H1 (cell line): ENCODE measurements around the gene GPR34. TPM values are rescaled to one million over a fixed set of nuclear protein-coding genes. Genes with fewer than 3 reads are reported as not detected.

Experiments used
- CTCF ChIA-PET: fragments of 300-600 bp; sonication (Branson Sonifier 250); formaldehyde crosslinking; loops from one replicate; lab custom pipeline; 2021; ENCODE audit not compliant: partially characterized antibody; lab: Charles Lee
- POLR2A ChIA-PET: fragments of 300-600 bp; sonication (Branson Sonifier 250); formaldehyde crosslinking; loops from one replicate; lab custom pipeline; 2021; ENCODE audit warnings: inconsistent platforms; ENCODE audit not compliant: partially characterized antibody; lab: Charles Lee
- DNase-seq, 2 experiments: peaks; one replicate each; pipeline versions ENCODE4 v3.0.0 to v3.0.0-alpha.2; 2010 to 2022; ENCODE audit warnings: low spot score in 2 of 2, low read depth in 1 of 2, mixed read lengths in 1 of 2
- FAIRE-seq: peaks from 2 replicates; lab custom pipeline; 2011; peaks lifted over from hg19 to GRCh38; lab: Jason Lieb, UNC
- H2AFZ ChIP-seq: 2 replicates; pipeline ENCODE4 v1.8.1; 2012; ENCODE audit warnings: low read length, inconsistent platforms
- H2AK5ac ChIP-seq: 2 replicates; pipeline ENCODE4 v1.6.1; 2013; ENCODE audit warnings: low read depth, low read length
- H2BK120ac ChIP-seq: replicated peaks from 2 replicates; pipeline ENCODE3; 2013; ENCODE audit warnings: low read depth, low read length, inconsistent platforms
- H2BK12ac ChIP-seq: 2 replicates; pipeline ENCODE4 v1.6.1; 2013; ENCODE audit warnings: low read depth, low read length
- H2BK15ac ChIP-seq: 2 replicates; pipeline ENCODE4 v1.6.1; 2013; ENCODE audit warnings: low read length
- H2BK20ac ChIP-seq: 2 replicates; pipeline ENCODE4 v1.6.1; 2013; ENCODE audit warnings: low read length
- H2BK5ac ChIP-seq: 2 replicates; pipeline ENCODE4 v1.6.1; 2013; ENCODE audit warnings: low read depth, low read length
- H3K14ac ChIP-seq: 2 replicates; pipeline ENCODE4 v1.6.1; 2013; ENCODE audit warnings: inconsistent platforms; ENCODE audit not compliant: insufficient read length
- H3K18ac ChIP-seq: 2 replicates; pipeline ENCODE4 v1.6.1; 2013; ENCODE audit warnings: low read length; ENCODE audit errors: extremely low read depth
- H3K23ac ChIP-seq: 2 replicates; pipeline ENCODE4 v1.6.1; 2013; ENCODE audit warnings: inconsistent platforms; ENCODE audit not compliant: insufficient read length
- H3K23me2 ChIP-seq: 2 replicates; pipeline ENCODE4 v1.6.1; 2013; ENCODE audit warnings: low read depth, low read length
- H3K27ac ChIP-seq: 2 replicates; pipeline ENCODE4 v1.6.1; 2011; ENCODE audit warnings: low read depth, low read length, inconsistent platforms
- H3K27me3 ChIP-seq, 4 experiments: replicated peaks in 1 of 4; 1 replicate in 1 of 4; 2 replicates in 3 of 4; pipeline versions ENCODE4 v1.6.1 to v1.8.1; 2011 to 2013; ENCODE audit warnings: low read length in 3 of 4, mild to moderate bottlenecking in 3 of 4, inconsistent platforms in 2 of 4, mixed read lengths in 2 of 4, moderate library complexity in 1 of 4; ENCODE audit not compliant: control insufficient read depth in 3 of 4, insufficient read depth in 3 of 4; ENCODE audit errors: extremely low read depth in 1 of 4
- H3K36me3 ChIP-seq, 4 experiments: 2 replicates each; pipeline versions ENCODE4 v1.6.1 to v1.8.1; 2011 to 2013; ENCODE audit warnings: mild to moderate bottlenecking in 4 of 4, low read length in 3 of 4, moderate library complexity in 2 of 4, control low read depth in 1 of 4, inconsistent platforms in 1 of 4; ENCODE audit not compliant: insufficient read depth in 4 of 4, control insufficient read depth in 2 of 4
- H3K4ac ChIP-seq: replicated peaks from 2 replicates; pipeline ENCODE3; 2013; ENCODE audit warnings: low read length, low read depth, mixed read lengths, inconsistent platforms; ENCODE audit not compliant: insufficient read length
- H3K4me1 ChIP-seq, 4 experiments: replicated peaks in 1 of 4; 1 replicate in 1 of 4; 2 replicates in 3 of 4; pipeline versions ENCODE4 v1.6.1 to v1.8.1; 2011 to 2013; ENCODE audit warnings: low read length in 3 of 4, inconsistent platforms in 2 of 4, mixed read lengths in 1 of 4; ENCODE audit not compliant: insufficient read depth in 4 of 4, control insufficient read depth in 3 of 4
- H3K4me2 ChIP-seq, 2 experiments: 2 replicates each; pipeline versions ENCODE4 v1.6.1 to v1.8.1; 2011 to 2013; ENCODE audit warnings: low read depth in 2 of 2, low read length in 2 of 2, control low read depth in 1 of 2, inconsistent platforms in 1 of 2, mild to moderate bottlenecking in 1 of 2; ENCODE audit not compliant: insufficient read depth in 1 of 2
- H3K4me3 ChIP-seq, 4 experiments: fragments of 200-600, 300-600 bp in 1 of 4; sonication (generic), shearing (Covaris generic), sonication (Bioruptor Twin) in 1 of 4; 2 replicates each; pipeline versions ENCODE4 v1.5.1 to v1.8.1; 2011 to 2016; ENCODE audit warnings: low read length in 4 of 4, low read depth in 3 of 4, control low read depth in 2 of 4, inconsistent platforms in 2 of 4, mild to moderate bottlenecking in 2 of 4, mixed read lengths in 1 of 4, moderate library complexity in 1 of 4; ENCODE audit not compliant: insufficient read depth in 2 of 4; ENCODE audit errors: extremely low read depth in 1 of 4
- H3K56ac ChIP-seq: replicated peaks from 2 replicates; pipeline ENCODE3; 2013; ENCODE audit warnings: low read depth, mild to moderate bottlenecking, mixed read lengths, low read length, inconsistent platforms; ENCODE audit not compliant: insufficient read length
- H3K79me1 ChIP-seq: 2 replicates; pipeline ENCODE4 v1.6.1; 2013; ENCODE audit warnings: low read depth, low read length, control low read depth
- H3K79me2 ChIP-seq, 2 experiments: 2 replicates each; pipeline versions ENCODE4 v1.6.1 to v1.8.1; 2012 to 2013; ENCODE audit warnings: low read length in 2 of 2, mild to moderate bottlenecking in 2 of 2, inconsistent platforms in 1 of 2; ENCODE audit not compliant: insufficient read depth in 2 of 2, control insufficient read depth in 1 of 2
- H3K9ac ChIP-seq, 4 experiments: replicated peaks in 1 of 4; 1 replicate in 1 of 4; 2 replicates in 3 of 4; pipeline versions ENCODE4 v1.6.1 to v1.8.1; 2011 to 2013; ENCODE audit warnings: low read depth in 3 of 4, low read length in 3 of 4, control low read depth in 2 of 4, mild to moderate bottlenecking in 2 of 4, moderate library complexity in 2 of 4, inconsistent platforms in 1 of 4; ENCODE audit errors: extremely low read depth in 1 of 4
- H3K9me3 ChIP-seq, 2 experiments: 2 replicates each; pipeline versions ENCODE4 v1.6.1 to v1.8.1; 2012 to 2013; ENCODE audit warnings: mild to moderate bottlenecking in 2 of 2, moderate library complexity in 2 of 2, control low read depth in 1 of 2, inconsistent platforms in 1 of 2, low read depth in 1 of 2, low read length in 1 of 2, mixed read lengths in 1 of 2; ENCODE audit not compliant: insufficient read depth in 2 of 2
- H4K20me1 ChIP-seq, 2 experiments: replicated peaks in 1 of 2; 2 replicates each; pipeline versions ENCODE3 to v1.8.1; 2011 to 2013; ENCODE audit warnings: inconsistent platforms in 2 of 2, low read length in 2 of 2, mild to moderate bottlenecking in 1 of 2; ENCODE audit not compliant: insufficient read depth in 2 of 2, control insufficient read depth in 1 of 2
- H4K5ac ChIP-seq: 2 replicates; pipeline ENCODE4 v1.6.1; 2013; ENCODE audit warnings: low read length, low read depth, mixed read lengths, inconsistent platforms; ENCODE audit not compliant: insufficient read length
- H4K8ac ChIP-seq: 2 replicates; pipeline ENCODE4 v1.8.0; 2013; ENCODE audit warnings: mild to moderate bottlenecking, moderate library complexity, low read length, inconsistent platforms; ENCODE audit not compliant: insufficient read depth; ENCODE audit errors: extremely low read depth
- H4K91ac ChIP-seq: replicated peaks from 2 replicates; pipeline ENCODE3; 2013; ENCODE audit warnings: low read length, mixed read lengths, inconsistent platforms; ENCODE audit not compliant: insufficient read length
- BRCA1 ChIP-seq: IDR thresholded peaks from 2 replicates; pipeline ENCODE4 v1.6.1; 2012; ENCODE audit warnings: low read depth, low read length, improper control_type of control experiment
- CBX5 ChIP-seq: fragments of 300-800, 300-1000 bp; sonication (generic); IDR thresholded peaks from 2 replicates; pipeline ENCODE4 v1.7.1; 2016; ENCODE audit warnings: antibody characterized with exemption, low read length, low read depth
- CEBPB ChIP-seq: IDR thresholded peaks from 2 replicates; pipeline ENCODE4 v1.6.1; 2012; ENCODE audit warnings: low read depth, low read length
- CHD1 ChIP-seq: IDR thresholded peaks from 2 replicates; pipeline ENCODE4 v1.6.1; 2012; ENCODE audit warnings: low read depth, low read length, improper control_type of control experiment
- CHD2 ChIP-seq: IDR thresholded peaks from 2 replicates; pipeline ENCODE4 v1.6.1; 2012; ENCODE audit warnings: low read length, improper control_type of control experiment
- HDAC2 ChIP-seq, 2 experiments: fragments of 300-600 bp in 1 of 2; sonication (generic) in 1 of 2; IDR thresholded peaks; 2 replicates each; pipeline ENCODE4 v1.6.1; 2011 to 2012; ENCODE audit warnings: low read depth in 2 of 2, low read length in 2 of 2, mild to moderate bottlenecking in 2 of 2, moderate library complexity in 2 of 2, borderline replicate concordance in 1 of 2, inconsistent platforms in 1 of 2
- HDAC6 ChIP-seq: IDR thresholded peaks from one replicate; pipeline ENCODE4 v1.7.1; 2012; ENCODE audit warnings: low read depth, mild to moderate bottlenecking, inconsistent platforms, low read length, moderate library complexity
- KDM1A ChIP-seq: fragments of 200-600, 300-600 bp; sonication (generic); IDR thresholded peaks from 2 replicates; pipeline ENCODE4 v1.7.1; 2016; ENCODE audit warnings: mild to moderate bottlenecking, low read length, borderline replicate concordance
- KDM4A ChIP-seq: IDR thresholded peaks from one replicate; pipeline ENCODE4 v1.7.1; 2012; ENCODE audit warnings: low read depth, mild to moderate bottlenecking, moderate library complexity, low read length, inconsistent platforms; ENCODE audit not compliant: severe bottlenecking
- NRF1 ChIP-seq: IDR thresholded peaks from 2 replicates; pipeline ENCODE4 v1.6.1; 2011; ENCODE audit warnings: mild to moderate bottlenecking, low read depth, low read length, improper control_type of control experiment
- RFX5 ChIP-seq: IDR thresholded peaks from 2 replicates; pipeline ENCODE4 v1.6.1; 2011; ENCODE audit warnings: low read depth, low read length, improper control_type of control experiment, borderline replicate concordance
- SP4 ChIP-seq: IDR thresholded peaks from 2 replicates; pipeline ENCODE4 v1.6.1; 2012; ENCODE audit warnings: low read length, inconsistent platforms
- TAF7 ChIP-seq: optimal IDR thresholded peaks from 2 replicates; pipeline ENCODE3; 2011; ENCODE audit warnings: low read depth, mild to moderate bottlenecking, inconsistent platforms, low read length, moderate library complexity, borderline replicate concordance
- TBP ChIP-seq: IDR thresholded peaks from 2 replicates; pipeline ENCODE4 v1.6.1; 2011; ENCODE audit warnings: low read depth, low read length, improper control_type of control experiment
- TCF12 ChIP-seq: IDR thresholded peaks from 2 replicates; pipeline ENCODE4 v1.6.1; 2011; ENCODE audit warnings: low read depth, mild to moderate bottlenecking, low read length
- ZNF274 ChIP-seq: IDR thresholded peaks from 2 replicates; pipeline ENCODE4 v1.7.0; 2012; ENCODE audit warnings: low read length, borderline replicate concordance; ENCODE audit errors: extremely low read depth
- WGBS, 2 experiments: shearing (Covaris generic) in 1 of 2; methylation state at CpG; one replicate each; pipeline versions ENCODE4 v1.1.6 to v1.1.7; 2013 to 2015; ENCODE audit warnings: low lambda C conversion rate in 2 of 2, mixed read lengths in 2 of 2, inconsistent platforms in 1 of 2, low coverage in 1 of 2, missing lambda C conversion rate in 1 of 2; ENCODE audit not compliant: insufficient replicate concordance in 2 of 2, insufficient coverage in 1 of 2, insufficient read length in 1 of 2; ENCODE audit errors: extremely low coverage in 1 of 2, missing lambda C conversion rate in 1 of 2; 5-methylcytosine and 5-hydroxymethylcytosine counted together
- polyA plus RNA-seq, 7 experiments: library from polyadenylated mRNA; depleted of rRNA in 3 of 7; stranded (reverse) in 5 of 7; unstranded in 2 of 7; fragments of >200 nt in 5 of 7; fragments of 200-250 nt in 2 of 7; gene quantifications; 1 replicate in 5 of 7; 2 replicates in 1 of 7; 4 replicates in 1 of 7; pipeline versions ENCODE4 v1.2.1 to v1.2.3, GENCODE V29; 2011 to 2013; ENCODE audit warnings: missing spikeins in 2 of 7, mixed read lengths in 2 of 7
- total RNA-seq: library from RNA; stranded (reverse); fragmentation: NEBNext Ultra II Directional; extraction: Animal tissue kit (Norgen Biotek cat#: 25700); gene quantifications from 2 replicates; pipeline ENCODE4 v1.2.1, GENCODE V29; 2021

GPR34 gene
- total and polyA plus RNA-seq, 2 of the 8 experiments (the other 6 are each of a cell fraction or from before 2014, with no cell fraction given) = not detected

- Histone ChIP-seq H2BK12ac (no peak overlapping the region), H2BK5ac (no peak overlapping the region), H2BK120ac (no peak overlapping the region), H4K20me1 (no peaks in the 10 kb centered on the region), H3K4me1 (peaks cover 0 to 4% (median 0%) of the 10 kb centered on the region in 4 experiments; a peak in 3 of 7 replicates), H2BK15ac (no peak overlapping the region), H3K14ac (no peak overlapping the region), H4K5ac (no peak overlapping the region), H3K36me3 (no peaks in the 10 kb centered on the region), H2BK20ac (no peak overlapping the region), H3K9me3 (no peaks in the 10 kb centered on the region), H3K18ac (no peak overlapping the region), H3K23ac (no peak overlapping the region), H4K91ac (no peak overlapping the region), H3K4ac (no peak overlapping the region), H3K23me2 (no peaks in the 10 kb centered on the region), H3K27ac (no peak overlapping the region), H3K9ac (no peak overlapping the region), H3K79me1 (no peaks in the 10 kb centered on the region), H3K4me2 (no peak overlapping the region), H2AK5ac (no peak overlapping the region), H3K56ac (no peak overlapping the region), H3K79me2 (no peaks in the 10 kb centered on the region), H3K4me3 (no peak overlapping the region), H4K8ac (no peak overlapping the region), H2AFZ (no peak overlapping the region), H3K27me3 (no peaks in the 10 kb centered on the region)
- DNase-seq (no peak), FAIRE-seq (no peak)
- ChIA-PET POLR2A (no interaction called here), CTCF (interaction anchor here (0.8 kb wide), 1 partner anchor 21 kb away, joined by 3 read pairs; no protein-coding TSS in a partner anchor)
- 85% methylated on average over 7 of the region's 7 CpGs; no CpG with 5 or more reads in 1 of the 2 experiments for WGBS, 2 experiments
- no peak for TF ChIP-seq CHD1
- TF ChIP-seq CEBPB = no peak
- TF ChIP-seq CHD2 = no peak
- no peak for TF ChIP-seq NRF1
- no peak for TF ChIP-seq BRCA1
- TF ChIP-seq TAF7 = no peak
- TF ChIP-seq TCF12 = no peak
- no peak for TF ChIP-seq KDM4A
- no peak for TF ChIP-seq CBX5
- TF ChIP-seq SP4 = no peak
- no peak for TF ChIP-seq RFX5
- TF ChIP-seq KDM1A = no peak
- TF ChIP-seq HDAC6 = no peak
- no peak for TF ChIP-seq ZNF274
- TF ChIP-seq HDAC2 (IDR thresholded peaks at IDR 0.05; ENCODE audit: borderline replicate concordance in 1 of 2, low read depth in 2 of 2, low read length in 2 of 2) = no peak
- TF ChIP-seq TBP = no peak
Observed at GRCh38 chrX:41737065-41737464, 48.3 kb downstream of the GPR34 start.
